Measurements from ENCODE around the gene MYO5C. TPM values are rescaled to one million over a fixed set of nuclear protein-coding genes. Genes with fewer than 3 reads are reported as not detected.
A peak's percentile ranks its signal among the peaks of the same experiment; 100 is the strongest.

MYO5C gene
- total and polyA plus RNA-seq, 2 of the 8 experiments (the other 6 are each of a cell fraction or from before 2014, with no cell fraction given), result 8.2 to 26.7 TPM

DNA sequence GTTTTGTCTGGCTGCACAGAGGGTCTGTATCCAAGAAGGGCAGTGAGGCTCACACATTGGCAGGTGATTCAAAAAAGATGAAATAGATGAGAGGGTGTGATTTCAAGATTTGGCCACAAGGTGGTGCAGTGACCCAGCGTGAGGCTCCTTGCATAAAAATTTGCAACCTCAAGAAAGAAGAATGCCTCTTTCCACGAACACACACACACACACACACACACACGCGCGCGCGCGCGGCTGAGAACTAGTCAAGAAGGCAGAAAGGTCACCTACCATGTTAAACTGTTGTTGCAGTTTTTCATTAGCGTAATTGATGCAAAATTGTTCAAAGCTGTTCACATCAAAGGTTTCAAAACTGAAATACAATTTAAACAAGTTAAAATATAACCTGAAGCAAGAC is 39.2 kb downstream of the MYO5C start (continued):
- TF ChIP-seq SP1 (IDR thresholded peaks at IDR 0.05; ENCODE audit: low read depth, low read length) (no peak), NANOG (IDR thresholded peaks at IDR 0.05; ENCODE audit: insufficient read depth, low read depth, low read length, poor library complexity, severe bottlenecking) (no peak), EP300 (IDR thresholded peaks at IDR 0.05; ENCODE audit: borderline replicate concordance in 1 of 2, low read depth in 2 of 2, low read length in 2 of 2) (no peak), CEBPB (IDR thresholded peaks at IDR 0.05; ENCODE audit: low read depth, low read length) (no peak), SAP30 (IDR thresholded peaks at IDR 0.05; ENCODE audit: insufficient read depth, insufficient replicate concordance, low read length) (no peak), RFX5 (IDR thresholded peaks at IDR 0.05; ENCODE audit: borderline replicate concordance, low read depth, low read length) (no peak), HDAC2 (IDR thresholded peaks at IDR 0.05; ENCODE audit: borderline replicate concordance in 1 of 2, low read depth in 2 of 2, low read length in 2 of 2) (peak in 1 of 2 experiments; percentile 94; a peak in 1 of 4 replicates), RXRA (IDR thresholded peaks at IDR 0.05; ENCODE audit: insufficient read depth, low read depth, low read length) (no peak)
- TF ChIP-seq, protein P1, sequence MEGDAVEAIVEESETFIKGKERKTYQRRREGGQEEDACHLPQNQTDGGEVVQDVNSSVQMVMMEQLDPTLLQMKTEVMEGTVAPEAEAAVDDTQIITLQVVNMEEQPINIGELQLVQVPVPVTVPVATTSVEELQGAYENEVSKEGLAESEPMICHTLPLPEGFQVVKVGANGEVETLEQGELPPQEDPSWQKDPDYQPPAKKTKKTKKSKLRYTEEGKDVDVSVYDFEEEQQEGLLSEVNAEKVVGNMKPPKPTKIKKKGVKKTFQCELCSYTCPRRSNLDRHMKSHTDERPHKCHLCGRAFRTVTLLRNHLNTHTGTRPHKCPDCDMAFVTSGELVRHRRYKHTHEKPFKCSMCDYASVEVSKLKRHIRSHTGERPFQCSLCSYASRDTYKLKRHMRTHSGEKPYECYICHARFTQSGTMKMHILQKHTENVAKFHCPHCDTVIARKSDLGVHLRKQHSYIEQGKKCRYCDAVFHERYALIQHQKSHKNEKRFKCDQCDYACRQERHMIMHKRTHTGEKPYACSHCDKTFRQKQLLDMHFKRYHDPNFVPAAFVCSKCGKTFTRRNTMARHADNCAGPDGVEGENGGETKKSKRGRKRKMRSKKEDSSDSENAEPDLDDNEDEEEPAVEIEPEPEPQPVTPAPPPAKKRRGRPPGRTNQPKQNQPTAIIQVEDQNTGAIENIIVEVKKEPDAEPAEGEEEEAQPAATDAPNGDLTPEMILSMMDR (IDR thresholded peaks at IDR 0.05; ENCODE audit: control extremely low read depth in 1 of 3, insufficient read depth in 1 of 3, low read depth in 1 of 3, low read length in 3 of 3), result peak; percentile 35 to 72 (median 63)
- TF ChIP-seq, protein P2, sequence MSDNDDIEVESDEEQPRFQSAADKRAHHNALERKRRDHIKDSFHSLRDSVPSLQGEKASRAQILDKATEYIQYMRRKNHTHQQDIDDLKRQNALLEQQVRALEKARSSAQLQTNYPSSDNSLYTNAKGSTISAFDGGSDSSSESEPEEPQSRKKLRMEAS (IDR thresholded peaks at IDR 0.05), result no peak

Measured in H1 (cell line).